HEK293 (cell line): Measurements from ENCODE around the gene IRX3.
A peak's percentile ranks its signal among the peaks of the same experiment; 100 is the strongest.

Experiments
- GLIS1 ChIP-seq: fragments of 450-650 bp; formaldehyde crosslinking; IDR thresholded peaks from 2 replicates; pipeline ENCODE4 v1.5.1; 2016; ENCODE audit warnings: missing biosample characterization, missing genetic modification characterization
- KLF16 ChIP-seq: fragments of 450-650 bp; formaldehyde crosslinking; IDR thresholded peaks from 2 replicates; pipeline ENCODE4 v1.5.1; 2017; ENCODE audit warnings: missing biosample characterization, missing genetic modification characterization
- MEIS1 ChIP-seq: sonication (generic); formaldehyde crosslinking; IDR thresholded peaks from 2 replicates; pipeline ENCODE4 v1.8.1; 2022; ENCODE audit warnings: missing genetic modification reagents, mild to moderate bottlenecking, borderline replicate concordance
- MYNN ChIP-seq: fragments of 450-650 bp; formaldehyde crosslinking; IDR thresholded peaks from 2 replicates; pipeline ENCODE4 v1.5.1; 2016; ENCODE audit warnings: missing biosample characterization, missing genetic modification characterization, borderline replicate concordance
- ZBTB21 ChIP-seq: fragments of 450-650 bp; formaldehyde crosslinking; IDR thresholded peaks from 2 replicates; pipeline ENCODE4 v1.5.1; 2017; ENCODE audit warnings: missing biosample characterization, missing genetic modification characterization
- ZNF132 ChIP-seq: fragments of 450-650 bp; formaldehyde crosslinking; IDR thresholded peaks from 2 replicates; pipeline ENCODE4 v1.5.1; 2017; ENCODE audit warnings: missing biosample characterization, missing genetic modification characterization, borderline replicate concordance
- ZNF239 ChIP-seq: fragments of 450-650 bp; formaldehyde crosslinking; IDR thresholded peaks from 2 replicates; pipeline ENCODE4 v1.5.1; 2016; ENCODE audit warnings: missing biosample characterization, missing genetic modification characterization
- ZNF274 ChIP-seq, 2 experiments: fragments of 200-500 bp in 1 of 2; fragments of 450-650 bp in 1 of 2; sonication (Bioruptor generic) in 1 of 2; formaldehyde crosslinking in 1 of 2; IDR thresholded peaks; 2 replicates each; pipeline versions ENCODE4 v1.5.1 to v1.6.1; 2014 to 2016; ENCODE audit warnings: borderline replicate concordance in 1 of 2, inconsistent platforms in 1 of 2, low read length in 1 of 2, missing biosample characterization in 1 of 2, missing genetic modification characterization in 1 of 2
- ZNF350 ChIP-seq: fragments of 450-650 bp; formaldehyde crosslinking; IDR thresholded peaks from 2 replicates; pipeline ENCODE4 v1.5.0; 2017; ENCODE audit warnings: missing biosample characterization, mild to moderate bottlenecking, missing genetic modification characterization
- ZNF510 ChIP-seq: fragments of 450-650 bp; formaldehyde crosslinking; IDR thresholded peaks from 2 replicates; pipeline ENCODE4 v1.5.1; 2018; ENCODE audit warnings: mild to moderate bottlenecking, missing genetic modification characterization, missing biosample characterization; ENCODE audit not compliant: insufficient replicate concordance
- ZNF701 ChIP-seq: fragments of 450-650 bp; formaldehyde crosslinking; IDR thresholded peaks from 2 replicates; pipeline ENCODE4 v1.5.1; 2016; ENCODE audit warnings: missing biosample characterization, missing genetic modification characterization
- ZNF843 ChIP-seq: fragments of 450-650 bp; formaldehyde crosslinking; IDR thresholded peaks from 2 replicates; pipeline ENCODE4 v1.5.1; 2016; ENCODE audit warnings: missing biosample characterization, missing genetic modification characterization
- TF ChIP-seq, protein P1 (sequence below): fragments of 450-650 bp; formaldehyde crosslinking; IDR thresholded peaks from 2 replicates; pipeline ENCODE4 v1.5.1; 2017; ENCODE audit warnings: missing biosample characterization, missing genetic modification characterization
- TF ChIP-seq, protein P2 (sequence below): fragments of 450-650 bp; formaldehyde crosslinking; IDR thresholded peaks from 2 replicates; pipeline ENCODE4 v1.5.1; 2016; ENCODE audit warnings: missing biosample characterization, missing genetic modification characterization

- TF ChIP-seq ZBTB21 (tag by site-specific recombination) (peak; percentile 77), MYNN (tag by site-specific recombination) (no peak), GLIS1 (no peak), ZNF701 (tag by site-specific recombination) (no peak), ZNF843 (tag by site-specific recombination) (no peak), ZNF239 (tag by site-specific recombination) (no peak), ZNF350 (tag by site-specific recombination) (no peak), ZNF510 (tag by site-specific recombination) (no peak), MEIS1 (no peak), ZNF132 (tag by site-specific recombination) (no peak), KLF16 (no peak), ZNF274 (IDR thresholded peaks at IDR 0.05; ENCODE audit: low read length) (no peak), ZNF274 (tag by site-specific recombination; IDR thresholded peaks at IDR 0.05; ENCODE audit: borderline replicate concordance) (no peak)
- TF ChIP-seq, protein P1, sequence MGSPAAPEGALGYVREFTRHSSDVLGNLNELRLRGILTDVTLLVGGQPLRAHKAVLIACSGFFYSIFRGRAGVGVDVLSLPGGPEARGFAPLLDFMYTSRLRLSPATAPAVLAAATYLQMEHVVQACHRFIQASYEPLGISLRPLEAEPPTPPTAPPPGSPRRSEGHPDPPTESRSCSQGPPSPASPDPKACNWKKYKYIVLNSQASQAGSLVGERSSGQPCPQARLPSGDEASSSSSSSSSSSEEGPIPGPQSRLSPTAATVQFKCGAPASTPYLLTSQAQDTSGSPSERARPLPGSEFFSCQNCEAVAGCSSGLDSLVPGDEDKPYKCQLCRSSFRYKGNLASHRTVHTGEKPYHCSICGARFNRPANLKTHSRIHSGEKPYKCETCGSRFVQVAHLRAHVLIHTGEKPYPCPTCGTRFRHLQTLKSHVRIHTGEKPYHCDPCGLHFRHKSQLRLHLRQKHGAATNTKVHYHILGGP (tag by site-specific recombination) = no peak
- TF ChIP-seq, protein P2, sequence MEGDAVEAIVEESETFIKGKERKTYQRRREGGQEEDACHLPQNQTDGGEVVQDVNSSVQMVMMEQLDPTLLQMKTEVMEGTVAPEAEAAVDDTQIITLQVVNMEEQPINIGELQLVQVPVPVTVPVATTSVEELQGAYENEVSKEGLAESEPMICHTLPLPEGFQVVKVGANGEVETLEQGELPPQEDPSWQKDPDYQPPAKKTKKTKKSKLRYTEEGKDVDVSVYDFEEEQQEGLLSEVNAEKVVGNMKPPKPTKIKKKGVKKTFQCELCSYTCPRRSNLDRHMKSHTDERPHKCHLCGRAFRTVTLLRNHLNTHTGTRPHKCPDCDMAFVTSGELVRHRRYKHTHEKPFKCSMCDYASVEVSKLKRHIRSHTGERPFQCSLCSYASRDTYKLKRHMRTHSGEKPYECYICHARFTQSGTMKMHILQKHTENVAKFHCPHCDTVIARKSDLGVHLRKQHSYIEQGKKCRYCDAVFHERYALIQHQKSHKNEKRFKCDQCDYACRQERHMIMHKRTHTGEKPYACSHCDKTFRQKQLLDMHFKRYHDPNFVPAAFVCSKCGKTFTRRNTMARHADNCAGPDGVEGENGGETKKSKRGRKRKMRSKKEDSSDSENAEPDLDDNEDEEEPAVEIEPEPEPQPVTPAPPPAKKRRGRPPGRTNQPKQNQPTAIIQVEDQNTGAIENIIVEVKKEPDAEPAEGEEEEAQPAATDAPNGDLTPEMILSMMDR (tag by site-specific recombination) = no peak
Measured at GRCh38 chr16:54265575-54266107, 20.9 kb downstream of the IRX3 start.
